Measurements from ENCODE around the gene UBASH3A.

Gene UBASH3A

DNA sequence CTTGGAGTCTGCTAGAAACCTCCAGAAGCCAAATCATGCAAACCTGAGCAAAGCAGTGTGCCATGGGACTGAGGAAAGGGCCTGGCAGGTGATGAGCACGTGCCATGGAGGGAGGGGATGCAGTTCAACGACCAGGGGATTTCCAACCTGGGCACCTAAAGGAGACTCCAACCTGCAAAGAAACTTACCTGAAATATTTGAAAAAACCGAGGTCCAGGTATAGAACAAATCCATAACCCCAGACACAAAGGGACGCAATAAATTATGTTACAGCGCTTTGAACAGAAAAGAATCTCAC lies 8.9 kb downstream of the UBASH3A start:
- TF ChIP-seq CTCF (IDR thresholded peaks at IDR 0.05; ENCODE audit: low read length): no peak
- no peak for TF ChIP-seq EZH2 (IDR thresholded peaks at IDR 0.05; ENCODE audit: borderline replicate concordance, low read length)
- Histone ChIP-seq H3K9ac (ENCODE audit: low read length) (no peak overlapping the region), H3K9me2 (ENCODE audit: low read depth, low read length) (no peaks in the 10 kb centered on the region), H3K27me3 (ENCODE audit: insufficient read depth, low read length) (peaks cover 7% of the 10 kb centered on the region; the same call in 1 of the 2 replicates), H2AFZ (ENCODE audit: low read length) (no peak overlapping the region), H3K4me2 (ENCODE audit: low read length) (no peak overlapping the region), H3K4me3 (ENCODE audit: low read depth, low read length, poor library complexity, severe bottlenecking) (no peak overlapping the region), H3K27ac (ENCODE audit: low read depth, low read length, poor library complexity, severe bottlenecking) (no peak overlapping the region), H3K36me3 (ENCODE audit: insufficient read depth, low read length) (no peaks in the 10 kb centered on the region), H3K4me1 (ENCODE audit: insufficient read depth, low read length, severe bottlenecking) (peaks cover 3% of the 10 kb centered on the region), H3K9me3 (ENCODE audit: low read length) (no peaks in the 10 kb centered on the region), H4K20me1 (ENCODE audit: insufficient read depth, low read length) (no peaks in the 10 kb centered on the region), H3K79me2 (ENCODE audit: insufficient read depth, low read length) (no peaks in the 10 kb centered on the region), H3F3A (ENCODE audit: insufficient read depth, low read length) (no peaks in the 10 kb centered on the region)

DNA sequence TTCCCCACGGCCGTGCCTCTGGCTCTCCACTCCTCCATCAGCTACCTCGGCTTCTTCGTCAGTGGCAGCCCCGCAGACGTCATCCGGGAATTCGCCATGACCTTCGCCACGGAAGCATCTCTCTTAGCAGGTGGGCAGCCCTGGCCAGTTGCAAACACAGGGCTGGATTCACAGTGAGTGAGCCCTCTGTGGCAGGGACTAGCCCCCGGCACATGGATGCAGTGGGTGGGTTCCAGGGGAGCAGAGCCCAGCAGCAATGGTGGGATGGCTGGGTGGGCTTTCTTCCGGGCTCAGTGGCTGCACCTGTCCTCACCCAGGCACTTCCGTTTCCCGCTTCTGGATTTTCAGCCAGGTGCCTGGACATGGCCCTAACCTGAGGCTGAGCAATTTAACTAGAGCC lies 9.4 kb downstream of the UBASH3A start:
- no peaks in the 10 kb centered on the region for H3K9me2 ChIP-seq (ENCODE audit: low read depth, low read length)
- no peak overlapping the region for H3K9ac ChIP-seq (ENCODE audit: low read length)
- no peaks in the 10 kb centered on the region for H3K79me2 ChIP-seq (ENCODE audit: insufficient read depth, low read length)
- H3F3A ChIP-seq (ENCODE audit: insufficient read depth, low read length): no peaks in the 10 kb centered on the region
- H3K9me3 ChIP-seq (ENCODE audit: low read length): no peaks in the 10 kb centered on the region
- no peaks in the 10 kb centered on the region for H4K20me1 ChIP-seq (ENCODE audit: insufficient read depth, low read length)
- H3K36me3 ChIP-seq (ENCODE audit: insufficient read depth, low read length): no peaks in the 10 kb centered on the region
- H3K27me3 ChIP-seq (ENCODE audit: insufficient read depth, low read length): peaks cover 9% of the 10 kb centered on the region; the same call in 1 of the 2 replicates
- H3K4me1 ChIP-seq (ENCODE audit: insufficient read depth, low read length, severe bottlenecking): peaks cover 3% of the 10 kb centered on the region
- H3K27ac ChIP-seq (ENCODE audit: low read depth, low read length, poor library complexity, severe bottlenecking): no peak overlapping the region
- TF ChIP-seq CTCF (IDR thresholded peaks at IDR 0.05; ENCODE audit: low read length): no peak
- TF ChIP-seq EZH2 (IDR thresholded peaks at IDR 0.05; ENCODE audit: borderline replicate concordance, low read length): no peak
- H3K4me3 ChIP-seq (ENCODE audit: low read depth, low read length, poor library complexity, severe bottlenecking): no peak overlapping the region
- H2AFZ ChIP-seq (ENCODE audit: low read length): no peak overlapping the region
- H3K4me2 ChIP-seq (ENCODE audit: low read length): no peak overlapping the region

GRCh38 chr21:42413500-42413899 lies 9.8 kb downstream of the UBASH3A start:
- Histone ChIP-seq H3K27ac (ENCODE audit: low read depth, low read length, poor library complexity, severe bottlenecking) (no peak overlapping the region), H3K36me3 (ENCODE audit: insufficient read depth, low read length) (no peaks in the 10 kb centered on the region), H3K9me3 (ENCODE audit: low read length) (no peaks in the 10 kb centered on the region), H3K79me2 (ENCODE audit: insufficient read depth, low read length) (no peaks in the 10 kb centered on the region), H3K27me3 (ENCODE audit: insufficient read depth, low read length) (peaks cover 12% of the 10 kb centered on the region; the same call in 1 of the 2 replicates), H3K4me1 (ENCODE audit: insufficient read depth, low read length, severe bottlenecking) (peaks cover 3% of the 10 kb centered on the region), H3K9ac (ENCODE audit: low read length) (no peak overlapping the region), H3K9me2 (ENCODE audit: low read depth, low read length) (no peaks in the 10 kb centered on the region), H4K20me1 (ENCODE audit: insufficient read depth, low read length) (no peaks in the 10 kb centered on the region), H3K4me3 (ENCODE audit: low read depth, low read length, poor library complexity, severe bottlenecking) (no peak overlapping the region), H3F3A (ENCODE audit: insufficient read depth, low read length) (no peaks in the 10 kb centered on the region), H2AFZ (ENCODE audit: low read length) (no peak overlapping the region), H3K4me2 (ENCODE audit: low read length) (no peak overlapping the region)
- TF ChIP-seq CTCF (IDR thresholded peaks at IDR 0.05; ENCODE audit: low read length) (no peak), EZH2 (IDR thresholded peaks at IDR 0.05; ENCODE audit: borderline replicate concordance, low read length) (no peak)
